Vagina (tissue), 2 donors: ENCODE measurements around the gene ONECUT2. TPM values are rescaled to one million over a fixed set of nuclear protein-coding genes. Genes with fewer than 3 reads are reported as not detected.

ENCODE experiments used
- DNase-seq, 2 donors: peaks; one replicate each; pipeline ENCODE4 v3.0.0-alpha.2; 2017; ENCODE audit errors: extremely low spot score in 2 of 2
- H3K27ac ChIP-seq: fragments of 200-600 bp; sonication (generic); one replicate; pipeline ENCODE4 v1.5.1; 2019
- H3K27me3 ChIP-seq: fragments of 200-600 bp; sonication (generic); one replicate; pipeline ENCODE4 v1.5.1; 2019
- H3K36me3 ChIP-seq, 2 donors: fragments of 200-600 bp; sonication (generic); one replicate each; pipeline ENCODE4 v1.5.1; 2017 to 2019
- H3K4me1 ChIP-seq: fragments of 200-600 bp; sonication (generic); one replicate; pipeline ENCODE4 v1.5.1; 2019
- H3K4me3 ChIP-seq, 2 donors: fragments of 200-600 bp; sonication (generic); 1 replicate in 1 of 2; 2 replicates in 1 of 2; pipeline ENCODE4 v1.5.1; 2016 to 2019
- H3K9me3 ChIP-seq: fragments of 200-600 bp; sonication (generic); one replicate; pipeline ENCODE4 v1.5.1; 2019
- CTCF ChIP-seq, 3 experiments: fragments of 450-650 bp in 2 of 3; fragments of 200-600 bp in 1 of 3; sonication (generic) in 1 of 3; IDR thresholded peaks; one replicate each; pipeline ENCODE4 v1.5.1; 2017 to 2019; ENCODE audit warnings: antibody characterized with exemption in 3 of 3, mild to moderate bottlenecking in 2 of 3, moderate library complexity in 2 of 3
- POLR2A ChIP-seq, 2 donors: fragments of 450-650 bp; IDR thresholded peaks; one replicate each; pipeline ENCODE4 v1.6.1; 2017; ENCODE audit warnings: antibody characterized with exemption in 2 of 2, mild to moderate bottlenecking in 2 of 2, moderate library complexity in 2 of 2
- POLR2AphosphoS5 ChIP-seq, 2 donors: sonication (generic); formaldehyde crosslinking; IDR thresholded peaks; one replicate each; pipeline ENCODE4 v1.9.0; 2017; ENCODE audit warnings: antibody characterized with exemption in 2 of 2, mild to moderate bottlenecking in 2 of 2, low read depth in 1 of 2; ENCODE audit not compliant: insufficient read depth in 1 of 2
- intact Hi-C: fragments of 100-400 bp; cut with DNase I; formaldehyde crosslinking; loops from one replicate; pipeline ENCODE4 v1.15.1; 2023
- total RNA-seq: library from RNA; depleted of rRNA; stranded (reverse); fragments of >200 nt; gene quantifications from one replicate; pipeline ENCODE4 v1.2.3, GENCODE V29; 2016

Gene ONECUT2
- total RNA-seq, 1 donor from 2014 or later: not detected

GRCh38 chr18:57533868-57534510 is 98.8 kb downstream of the ONECUT2 start:
- TF ChIP-seq POLR2AphosphoS5 (IDR thresholded peaks at IDR 0.05; ENCODE audit: insufficient read depth in 1 of 2, low read depth in 1 of 2) (no peak), POLR2A (IDR thresholded peaks at IDR 0.05) (no peak), CTCF (IDR thresholded peaks at IDR 0.05) (no peak)
- Histone ChIP-seq H3K4me1 (peaks cover 13% of the 10 kb centered on the region), H3K36me3 (no peaks in the 10 kb centered on the region), H3K27ac (no peak overlapping the region), H3K9me3 (no peaks in the 10 kb centered on the region), H3K4me3 (no peak overlapping the region), H3K27me3 (no peaks in the 10 kb centered on the region)
- DNase-seq: no peak
- intact Hi-C loops: no loop called here

- peak in 1 of 2 donors; percentile 54 for DNase-seq
- TF ChIP-seq POLR2A (IDR thresholded peaks at IDR 0.05) (no peak), POLR2AphosphoS5 (IDR thresholded peaks at IDR 0.05; ENCODE audit: insufficient read depth in 1 of 2, low read depth in 1 of 2) (no peak), CTCF (IDR thresholded peaks at IDR 0.05) (no peak)
- H3K27me3 ChIP-seq: no peaks in the 10 kb centered on the region
- H3K36me3 ChIP-seq: no peaks in the 10 kb centered on the region
- H3K9me3 ChIP-seq: no peaks in the 10 kb centered on the region
- H3K27ac ChIP-seq: no peak overlapping the region
- H3K4me1 ChIP-seq: peaks cover 13% of the 10 kb centered on the region
- intact Hi-C loops: no loop called here
- no peak overlapping the region for H3K4me3 ChIP-seq
Observed at GRCh38 chr18:57534511-57534909, 99.3 kb downstream of the ONECUT2 start.

- no peaks in the 10 kb centered on the region for H3K9me3 ChIP-seq
- H3K27me3 ChIP-seq: no peaks in the 10 kb centered on the region
- no peaks in the 10 kb centered on the region for H3K36me3 ChIP-seq
- TF ChIP-seq POLR2A (IDR thresholded peaks at IDR 0.05) (no peak), POLR2AphosphoS5 (IDR thresholded peaks at IDR 0.05; ENCODE audit: insufficient read depth in 1 of 2, low read depth in 1 of 2) (no peak), CTCF (IDR thresholded peaks at IDR 0.05) (no peak)
- H3K4me3 ChIP-seq: no peak overlapping the region
- H3K27ac ChIP-seq: no peak overlapping the region
- intact Hi-C loops: no loop called here
- peaks cover 7% of the 10 kb centered on the region for H3K4me1 ChIP-seq
- peak in 1 of 2 donors; percentile 25 for DNase-seq
Observed at GRCh38 chr18:57538614-57539013, 103.4 kb downstream of the ONECUT2 start.

GRCh38 chr18:57539702-57540101 is 104.5 kb downstream of the ONECUT2 start:
- H3K36me3 ChIP-seq: no peaks in the 10 kb centered on the region
- intact Hi-C loops: no loop called here
- H3K4me3 ChIP-seq: no peak overlapping the region
- H3K27ac ChIP-seq: no peak overlapping the region
- DNase-seq: peak in 1 of 2 donors; percentile 52
- no peaks in the 10 kb centered on the region for H3K27me3 ChIP-seq
- TF ChIP-seq POLR2A (IDR thresholded peaks at IDR 0.05) (no peak), CTCF (IDR thresholded peaks at IDR 0.05) (no peak), POLR2AphosphoS5 (IDR thresholded peaks at IDR 0.05; ENCODE audit: insufficient read depth in 1 of 2, low read depth in 1 of 2) (no peak)
- H3K4me1 ChIP-seq: no peaks in the 10 kb centered on the region
- H3K9me3 ChIP-seq: no peaks in the 10 kb centered on the region

Other genes starting within 250 kb of the ONECUT2 start
- 0.25 TPM for gene ST8SIA3, start 82.8 kb upstream of the ONECUT2 start, total RNA-seq
- gene FECH, start 151.3 kb downstream of the ONECUT2 start, total RNA-seq: 44.7 TPM
- 81.3 TPM for gene NARS1, start 186.5 kb downstream of the ONECUT2 start, total RNA-seq